ENCODE results near the gene SF3B1. TPM values are rescaled to one million over a fixed set of nuclear protein-coding genes. Genes with fewer than 3 reads are reported as not detected.
"Not testable (repeated sequence)": the region's sequence is repeated elsewhere in the genome, so short reads cannot be mapped to it uniquely, and the experiment has no call there.

SF3B1 gene
- 502 and 651 TPM in 2 replicates for polyA plus RNA-seq (2011; rRNA removed)
- 298 and 420 TPM in 2 replicates for polyA minus RNA-seq (2011; rRNA and poly(A)+ RNA removed)

- POLR2A ChIA-PET: interaction anchor here (0.6 to 2.6 kb wide), 10 partner anchors 9 to 81 kb away, joined by 3 to 49 read pairs (median 4); partner anchors contain the start of genes COQ10B, HSPD1, HSPE1 and MOB4
- no peak for TF ChIP-seq CTCF (IDR thresholded peaks at IDR 0.05; ENCODE audit: low read depth, low read length)
- CTCF ChIA-PET: interaction anchor here (0.6 to 1.5 kb wide), 5 partner anchors 10 to 1873 kb away, joined by 3 to 7 read pairs (median 3); partner anchors contain the start of gene COQ10B
Observed at GRCh38 chr2:197434541-197435513, at the start of gene SF3B1. SF3B1 (minus strand) TSS chr2:197435028; CDS start chr2:197434999, 29 bp downstream.

GRCh38 chr2:197484248-197484647, 49.4 kb upstream of the SF3B1 start:
- H3K9me3 ChIP-seq (ENCODE audit: control insufficient read depth, insufficient read depth, low read length): peaks cover 18% of the 10 kb centered on the region
- CTCF ChIA-PET: interaction anchor here (0.6 to 0.7 kb wide), 2 partner anchors 55 to 1347 kb away, joined by 3 read pairs; no protein-coding TSS in a partner anchor
- DNase-seq (ENCODE audit: low read depth, low spot score); H3K27ac ChIP-seq (ENCODE audit: low read depth, low read length); H3K27me3 ChIP-seq (ENCODE audit: control insufficient read depth, insufficient read depth, low read length); H3K4me3 ChIP-seq (ENCODE audit: low read depth, low read length): not testable (repeated sequence)
- POLR2A ChIA-PET: interaction anchor here (0.6 kb wide), 1 partner anchor 15 kb away, joined by 3 read pairs; the partner anchor contains the start of gene HSPD1

More at GRCh38 chr2:197434541-197435513, at the start of gene SF3B1:
- no peaks in the 10 kb centered on the region for H3K9me3 ChIP-seq (ENCODE audit: control insufficient read depth, insufficient read depth, low read length)
- H3K27ac ChIP-seq (ENCODE audit: low read depth, low read length): peak within 1 kb of the TSS; percentile 97
- H3K27me3 ChIP-seq (ENCODE audit: control insufficient read depth, insufficient read depth, low read length): no peaks in the 10 kb centered on the region
- peak within 1 kb of the TSS; percentile 70 for H3K4me3 ChIP-seq (ENCODE audit: low read depth, low read length)
- peak; percentile 94 for DNase-seq (ENCODE audit: low read depth, low spot score)

- POLR2A ChIA-PET: interaction anchor here (1.1 to 1.4 kb wide), 2 partner anchors 16 to 20 kb away, joined by 4 to 5 read pairs; partner anchors contain the start of genes HSPD1 and HSPE1
- no peak for TF ChIP-seq CTCF (IDR thresholded peaks at IDR 0.05; ENCODE audit: low read depth, low read length)
- H3K27me3 ChIP-seq (ENCODE audit: control insufficient read depth, insufficient read depth, low read length): no peaks in the 10 kb centered on the region
- H3K27ac ChIP-seq (ENCODE audit: low read depth, low read length): no peak overlapping the region
- H3K4me3 ChIP-seq (ENCODE audit: low read depth, low read length): no peak overlapping the region
- no peak for DNase-seq (ENCODE audit: low read depth, low spot score)
- CTCF ChIA-PET: no interaction called here
- H3K9me3 ChIP-seq (ENCODE audit: control insufficient read depth, insufficient read depth, low read length): peaks cover 18% of the 10 kb centered on the region
Observed at GRCh38 chr2:197480165-197481036, 45.6 kb upstream of the SF3B1 start.

- POLR2A ChIA-PET: no interaction called here
- Histone ChIP-seq H3K27me3 (ENCODE audit: control insufficient read depth, insufficient read depth, low read length) (no peaks in the 10 kb centered on the region), H3K9me3 (ENCODE audit: control insufficient read depth, insufficient read depth, low read length) (peaks cover 6% of the 10 kb centered on the region), H3K27ac (ENCODE audit: low read depth, low read length) (no peak overlapping the region), H3K4me3 (ENCODE audit: low read depth, low read length) (no peak overlapping the region)
- TF ChIP-seq CTCF (IDR thresholded peaks at IDR 0.05; ENCODE audit: low read depth, low read length): no peak
- DNase-seq (ENCODE audit: low read depth, low spot score): no peak
- CTCF ChIA-PET: no interaction called here
Observed at GRCh38 chr2:197477797-197478196, 43.0 kb upstream of the SF3B1 start.

GRCh38 chr2:197472166-197472565, 37.3 kb upstream of the SF3B1 start:
- no peak overlapping the region for H3K4me3 ChIP-seq (ENCODE audit: low read depth, low read length)
- no peaks in the 10 kb centered on the region for H3K27me3 ChIP-seq (ENCODE audit: control insufficient read depth, insufficient read depth, low read length)
- H3K9me3 ChIP-seq (ENCODE audit: control insufficient read depth, insufficient read depth, low read length): no peaks in the 10 kb centered on the region
- ChIA-PET POLR2A (no interaction called here), CTCF (no interaction called here)
- H3K27ac ChIP-seq (ENCODE audit: low read depth, low read length): no peak overlapping the region
- DNase-seq (ENCODE audit: low read depth, low spot score): no peak
- TF ChIP-seq CTCF (IDR thresholded peaks at IDR 0.05; ENCODE audit: low read depth, low read length): no peak

Measured in AG04450 (cell line).